ENCODE measurements around the gene COX20.

DNA sequence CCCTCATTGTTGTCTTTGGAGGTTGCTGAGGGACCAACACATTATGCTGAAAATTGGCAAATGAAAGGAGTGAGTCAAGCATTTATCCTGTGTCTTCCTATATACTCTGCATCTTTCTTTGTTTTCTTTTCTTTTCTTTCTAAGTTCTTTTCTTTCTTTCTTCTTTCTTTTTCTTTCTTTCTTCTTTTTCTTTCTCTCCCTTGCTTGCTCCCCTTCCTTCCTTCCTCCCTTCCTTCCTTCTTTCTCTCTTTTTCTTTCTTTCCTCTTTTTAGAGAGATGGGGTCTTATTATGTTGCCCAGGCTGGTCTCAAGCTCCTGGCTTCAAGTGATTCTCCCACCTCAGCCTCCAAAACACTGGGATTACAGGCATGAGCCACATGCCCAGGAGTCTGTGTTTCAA, 28.3 kb upstream of the COX20 start:
- no peak for TF ChIP-seq CTCF (IDR thresholded peaks at IDR 0.05)
- no peak for TF ChIP-seq POLR2A (IDR thresholded peaks at IDR 0.05)
